PC-3 (cell line): Measurements from ENCODE around the gene U2AF1L4. TPM values are rescaled to one million over a fixed set of nuclear protein-coding genes. Genes with fewer than 3 reads are reported as not detected.

Experiments used
- ATAC-seq: fragments of 200-7000 bp; cut with Tn5 transposase; 2 replicates; pipeline ENCODE4 v1.9.1; 2020; ENCODE audit warnings: mild to moderate bottlenecking, moderate library complexity
- BruUV-seq: library from RNA; stranded (reverse); fragments of 400-500 nt; replicated peaks from 2 replicates; lab custom pipeline; 2021; lab: Mats Ljungman, UMichigan
- CTCF ChIA-PET: fragments of 300-600 bp; sonication (Branson Sonifier 250); formaldehyde crosslinking; loops from one replicate; lab custom pipeline; 2022; ENCODE audit warnings: antibody characterized with exemption; lab: Charles Lee
- POLR2A ChIA-PET: fragments of 300-600 bp; sonication (Branson Sonifier 250); formaldehyde crosslinking; loops from one replicate; lab custom pipeline; 2022; ENCODE audit warnings: antibody characterized with exemption; ENCODE audit not compliant: unreplicated experiment; lab: Charles Lee
- DNase-seq: peaks from one replicate; pipeline ENCODE4 v3.0.0-alpha.2; 2015
- H2AFZ ChIP-seq: fragments of 300-600 bp; sonication (generic); 2 replicates; pipeline ENCODE4 v1.6.0; 2016; ENCODE audit warnings: antibody characterized with exemption, low read length
- H3F3A ChIP-seq: fragments of 300-600 bp; sonication (generic); one replicate; pipeline ENCODE4 v1.6.0; 2017; ENCODE audit warnings: antibody characterized with exemption, low read length, control low read depth, mild to moderate bottlenecking; ENCODE audit not compliant: unreplicated experiment
- H3K27ac ChIP-seq: fragments of 300-600 bp; sonication (generic); 2 replicates; pipeline ENCODE4 v1.5.1; 2016; ENCODE audit warnings: mild to moderate bottlenecking, low read length
- H3K27me3 ChIP-seq: fragments of 300-600 bp; sonication (generic); 2 replicates; pipeline ENCODE4 v1.6.1; 2016; ENCODE audit warnings: low read length, mixed read lengths
- H3K36me3 ChIP-seq: fragments of 300-600 bp; sonication (generic); 2 replicates; pipeline ENCODE4 v1.6.1; 2016; ENCODE audit warnings: low read depth, mixed run types, low read length, mixed read lengths
- H3K4me1 ChIP-seq: fragments of 300-600 bp; sonication (generic); 2 replicates; pipeline ENCODE4 v1.5.1; 2016; ENCODE audit warnings: low read length; ENCODE audit not compliant: insufficient read depth
- H3K4me2 ChIP-seq: fragments of 300-600 bp; sonication (generic); 2 replicates; pipeline ENCODE4 v1.6.0; 2016; ENCODE audit warnings: low read length
- H3K4me3 ChIP-seq: fragments of 300-600 bp; sonication (generic); 2 replicates; pipeline ENCODE4 v1.5.1; 2016; ENCODE audit warnings: mild to moderate bottlenecking, low read length, mixed read lengths
- H3K79me2 ChIP-seq: fragments of 300-600 bp; sonication (generic); 2 replicates; pipeline ENCODE4 v1.6.1; 2017; ENCODE audit warnings: low read length, mixed read lengths
- H3K9ac ChIP-seq: fragments of 300-600 bp; sonication (generic); 2 replicates; pipeline ENCODE4 v1.6.0; 2016; ENCODE audit warnings: mild to moderate bottlenecking, low read length
- H3K9me2 ChIP-seq: fragments of 300-600 bp; sonication (generic); replicated peaks from 2 replicates; pipeline ENCODE4 v1.6.1; 2016; ENCODE audit warnings: mixed run types, low read length, mixed read lengths
- H3K9me3 ChIP-seq: fragments of 300-600 bp; sonication (generic); 2 replicates; pipeline ENCODE4 v1.6.1; 2016; ENCODE audit warnings: low read length, mixed read lengths
- H4K20me1 ChIP-seq: fragments of 300-600 bp; sonication (generic); 2 replicates; pipeline ENCODE4 v1.6.1; 2016; ENCODE audit warnings: low read length, mixed read lengths
- CTCF ChIP-seq: fragments of 300-600 bp; sonication (generic); conservative IDR thresholded peaks from 2 replicates; pipeline ENCODE4 v1.5.1; 2017; ENCODE audit warnings: antibody characterized with exemption, low read depth, mild to moderate bottlenecking, low read length
- EZH2 ChIP-seq: fragments of 300-600 bp; sonication (generic); IDR thresholded peaks from one replicate; pipeline ENCODE4 v1.6.1; 2017; ENCODE audit warnings: antibody characterized with exemption, mild to moderate bottlenecking, low read length; ENCODE audit not compliant: unreplicated experiment
- EZH2phosphoT487 ChIP-seq: fragments of 300-600 bp; sonication (generic); IDR thresholded peaks from 2 replicates; pipeline ENCODE4 v1.6.1; 2018; ENCODE audit warnings: mild to moderate bottlenecking, antibody characterized with exemption, low read length, borderline replicate concordance
- intact Hi-C: fragments of 100-400 bp; cut with micrococcal nuclease; formaldehyde crosslinking; loops from 2 replicates; pipeline ENCODE4 v1.9.0; 2023
- total RNA-seq: library from RNA; depleted of rRNA; stranded (reverse); fragments of >200 nt; gene quantifications from 2 replicates; pipeline ENCODE4 v1.2.3, GENCODE V29; 2014

U2AF1L4 gene
- total RNA-seq, 1 experiment from 2014 or later: 7.8 TPM

GRCh38 chr19:35777961-35778360 lies 32.7 kb upstream of the U2AF1L4 start:
- BruUV-seq: no TSS peak

GRCh38 chr19:35777086-35777841 lies 32.0 kb upstream of the U2AF1L4 start:
- BruUV-seq: no TSS peak
- Histone ChIP-seq H3K36me3 (no peaks in the 10 kb centered on the region), H4K20me1 (no peaks in the 10 kb centered on the region), H3K27ac (no peak overlapping the region), H3K27me3 (no peaks in the 10 kb centered on the region), H3K4me2 (no peak overlapping the region), H3K79me2 (no peaks in the 10 kb centered on the region), H3K9me3 (no peaks in the 10 kb centered on the region), H3K9ac (no peak overlapping the region), H2AFZ (no peak overlapping the region), H3K4me3 (no peak overlapping the region), H3F3A (no peaks in the 10 kb centered on the region), H3K4me1 (peaks cover 7% of the 10 kb centered on the region), H3K9me2 (no peaks in the 10 kb centered on the region)
- no peak for TF ChIP-seq CTCF
- TF ChIP-seq EZH2phosphoT487: no peak
- no peak for TF ChIP-seq EZH2
- no peak for DNase-seq
- no peak for ATAC-seq
- POLR2A ChIA-PET: interaction anchor here (0.6 kb wide), 1 partner anchor 32 kb away, joined by 7 read pairs; the partner anchor contains the start of genes PSENEN and U2AF1L4
- CTCF ChIA-PET: no interaction called here
- intact Hi-C loops: no loop called here

More at GRCh38 chr19:35777961-35778360, 32.7 kb upstream of the U2AF1L4 start:
- Histone ChIP-seq H3K27me3 (no peaks in the 10 kb centered on the region), H4K20me1 (no peaks in the 10 kb centered on the region), H3K4me2 (no peak overlapping the region), H3K79me2 (no peaks in the 10 kb centered on the region), H3K4me1 (peaks cover 7% of the 10 kb centered on the region), H3F3A (no peaks in the 10 kb centered on the region), H3K9me3 (no peaks in the 10 kb centered on the region), H3K27ac (no peak overlapping the region), H3K36me3 (no peaks in the 10 kb centered on the region), H3K4me3 (no peak overlapping the region), H3K9me2 (no peaks in the 10 kb centered on the region), H2AFZ (no peak overlapping the region), H3K9ac (no peak overlapping the region)
- intact Hi-C loops: no loop called here
- DNase-seq: no peak
- ChIA-PET POLR2A (no interaction called here), CTCF (no interaction called here)
- TF ChIP-seq CTCF: no peak
- no peak for TF ChIP-seq EZH2
- TF ChIP-seq EZH2phosphoT487: no peak
- no peak for ATAC-seq
